ENCODE data around the gene LMBRD2.
"Not testable (repeated sequence)": the region's sequence is repeated elsewhere in the genome, so short reads cannot be mapped to it uniquely, and the experiment has no call there.

The LMBRD2 gene

DNA sequence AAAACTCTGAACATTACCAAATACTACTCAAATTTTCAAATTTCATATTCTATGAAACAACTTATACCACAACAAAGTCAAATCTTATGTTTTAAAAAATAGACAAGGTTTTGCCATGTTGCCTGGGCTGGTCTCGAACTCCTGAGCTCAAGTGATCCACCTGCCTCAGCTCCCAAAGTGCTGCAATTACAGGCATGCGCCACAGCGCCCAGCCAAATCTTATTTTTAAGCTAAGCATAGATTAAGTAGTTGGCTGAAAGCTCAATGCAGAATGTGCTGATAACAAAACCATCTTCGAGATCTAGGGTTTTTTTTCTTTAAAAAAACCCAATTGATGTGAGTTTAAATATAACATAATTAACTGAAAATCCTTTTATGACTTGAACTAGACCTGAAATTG lies 6.4 kb downstream of the LMBRD2 start:
- no peak overlapping the region for H3K4me3 ChIP-seq (ENCODE audit: low read length)
- no peak for DNase-seq (ENCODE audit: low read depth)
- TF ChIP-seq, protein P1, sequence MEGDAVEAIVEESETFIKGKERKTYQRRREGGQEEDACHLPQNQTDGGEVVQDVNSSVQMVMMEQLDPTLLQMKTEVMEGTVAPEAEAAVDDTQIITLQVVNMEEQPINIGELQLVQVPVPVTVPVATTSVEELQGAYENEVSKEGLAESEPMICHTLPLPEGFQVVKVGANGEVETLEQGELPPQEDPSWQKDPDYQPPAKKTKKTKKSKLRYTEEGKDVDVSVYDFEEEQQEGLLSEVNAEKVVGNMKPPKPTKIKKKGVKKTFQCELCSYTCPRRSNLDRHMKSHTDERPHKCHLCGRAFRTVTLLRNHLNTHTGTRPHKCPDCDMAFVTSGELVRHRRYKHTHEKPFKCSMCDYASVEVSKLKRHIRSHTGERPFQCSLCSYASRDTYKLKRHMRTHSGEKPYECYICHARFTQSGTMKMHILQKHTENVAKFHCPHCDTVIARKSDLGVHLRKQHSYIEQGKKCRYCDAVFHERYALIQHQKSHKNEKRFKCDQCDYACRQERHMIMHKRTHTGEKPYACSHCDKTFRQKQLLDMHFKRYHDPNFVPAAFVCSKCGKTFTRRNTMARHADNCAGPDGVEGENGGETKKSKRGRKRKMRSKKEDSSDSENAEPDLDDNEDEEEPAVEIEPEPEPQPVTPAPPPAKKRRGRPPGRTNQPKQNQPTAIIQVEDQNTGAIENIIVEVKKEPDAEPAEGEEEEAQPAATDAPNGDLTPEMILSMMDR (conservative IDR thresholded peaks at IDR 0.05; ENCODE audit: low read depth, low read length), result no peak

DNA sequence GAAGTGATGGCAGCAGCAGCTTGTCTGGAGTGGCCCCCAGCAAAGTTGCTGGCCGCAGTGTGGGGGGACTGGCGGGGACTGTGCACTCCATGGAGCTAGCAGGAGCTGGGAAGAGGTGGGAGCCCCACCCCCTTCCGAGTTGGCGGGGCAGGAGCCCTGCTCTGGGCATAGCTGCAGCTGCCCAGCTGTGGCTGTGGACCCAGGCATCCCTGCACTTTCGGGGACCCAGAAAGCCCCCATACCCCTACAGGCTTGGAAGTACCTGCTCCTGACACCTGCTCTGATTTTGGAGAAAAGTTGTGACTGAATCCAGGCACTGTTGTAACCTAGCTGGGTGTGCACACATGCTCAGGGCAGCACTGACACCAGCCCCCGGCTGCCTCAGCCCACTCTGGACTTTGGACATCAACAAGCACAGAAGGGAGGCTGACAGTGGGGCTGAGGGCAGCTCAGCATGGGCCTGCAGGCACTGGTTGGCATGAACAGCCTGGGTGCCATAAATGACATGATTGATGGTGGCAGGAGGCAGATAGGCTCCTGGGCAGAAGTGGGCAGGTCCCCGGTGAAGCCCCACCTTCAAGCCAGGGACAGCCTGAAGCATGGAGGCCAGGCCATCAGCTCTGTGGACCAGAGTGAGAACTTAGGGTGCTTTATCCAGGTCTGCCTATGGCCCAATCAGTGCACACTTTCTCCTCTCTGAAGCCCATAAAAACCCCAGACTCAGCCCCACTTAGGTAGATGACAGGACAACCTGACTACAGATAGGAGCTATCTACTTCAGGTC lies 12.6 kb downstream of the LMBRD2 start:
- no peak for DNase-seq (ENCODE audit: low read depth)
- TF ChIP-seq, protein P1 (conservative IDR thresholded peaks at IDR 0.05; ENCODE audit: low read depth, low read length), result no peak
- H3K4me3 ChIP-seq (ENCODE audit: low read length), result no peak overlapping the region

DNA sequence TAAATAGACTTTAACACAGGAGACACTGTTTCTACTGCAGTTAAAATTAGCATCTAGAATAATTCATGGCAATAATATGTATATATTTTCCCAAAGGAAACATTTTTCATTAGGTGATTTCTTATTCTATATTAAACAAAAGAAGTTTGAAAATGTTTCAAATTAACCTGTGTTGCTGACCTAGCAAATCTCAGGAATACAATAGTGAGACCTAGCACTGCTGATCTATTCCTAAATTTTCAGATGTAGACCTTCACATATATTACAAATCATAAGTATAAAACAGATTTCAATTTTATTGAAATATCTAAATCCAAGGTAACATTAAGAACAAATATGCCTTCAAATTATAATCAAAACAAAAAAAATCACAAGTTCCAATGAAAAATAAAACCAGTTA lies 15.1 kb downstream of the LMBRD2 start:
- TF ChIP-seq, protein P1 (conservative IDR thresholded peaks at IDR 0.05; ENCODE audit: low read depth, low read length), result no peak
- no peak for DNase-seq (ENCODE audit: low read depth)
- H3K4me3 ChIP-seq (ENCODE audit: low read length), result no peak overlapping the region

DNA sequence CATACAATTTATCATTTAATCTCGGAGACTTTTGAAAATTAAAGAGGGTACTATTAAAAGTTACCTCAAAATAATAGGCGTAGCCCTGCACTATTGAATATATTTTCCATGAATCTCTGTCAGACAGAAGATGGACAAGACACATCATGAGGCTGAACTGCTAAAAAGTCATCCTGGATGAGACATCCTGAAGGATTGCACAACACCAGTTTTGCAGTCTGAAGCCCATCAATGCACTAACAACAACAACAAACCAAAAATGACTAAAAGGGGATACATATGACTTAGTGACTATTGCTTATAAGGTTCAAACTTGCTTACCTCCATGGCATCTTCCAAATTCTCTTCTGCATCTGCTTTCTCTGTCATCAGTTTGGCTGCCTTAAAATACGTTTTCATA lies 15.7 kb downstream of the LMBRD2 start:
- no peak for DNase-seq (ENCODE audit: low read depth)
- TF ChIP-seq, protein P1 (conservative IDR thresholded peaks at IDR 0.05; ENCODE audit: low read depth, low read length), result no peak
- no peak overlapping the region for H3K4me3 ChIP-seq (ENCODE audit: low read length)

DNA sequence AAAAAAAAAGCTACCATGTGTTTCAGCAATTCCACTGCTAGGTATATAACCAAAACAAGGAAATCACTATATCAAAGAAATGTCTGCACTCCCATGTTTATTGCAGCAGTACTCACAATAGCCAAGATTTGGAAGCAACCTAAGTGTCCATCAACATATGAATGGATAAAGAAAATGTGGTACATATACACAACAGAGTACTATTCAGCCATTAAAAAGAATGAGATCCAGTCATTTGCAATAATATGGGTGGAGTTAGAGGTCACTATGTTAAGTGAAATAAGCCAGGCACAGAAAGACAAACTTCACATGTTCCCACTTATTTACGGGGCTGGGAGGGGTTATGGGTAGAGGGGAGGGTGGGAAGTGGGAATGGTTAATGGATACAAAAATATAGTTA lies 18.7 kb downstream of the LMBRD2 start:
- DNase-seq (ENCODE audit: low read depth); H3K4me3 ChIP-seq (ENCODE audit: low read length): not testable (repeated sequence)

DNA sequence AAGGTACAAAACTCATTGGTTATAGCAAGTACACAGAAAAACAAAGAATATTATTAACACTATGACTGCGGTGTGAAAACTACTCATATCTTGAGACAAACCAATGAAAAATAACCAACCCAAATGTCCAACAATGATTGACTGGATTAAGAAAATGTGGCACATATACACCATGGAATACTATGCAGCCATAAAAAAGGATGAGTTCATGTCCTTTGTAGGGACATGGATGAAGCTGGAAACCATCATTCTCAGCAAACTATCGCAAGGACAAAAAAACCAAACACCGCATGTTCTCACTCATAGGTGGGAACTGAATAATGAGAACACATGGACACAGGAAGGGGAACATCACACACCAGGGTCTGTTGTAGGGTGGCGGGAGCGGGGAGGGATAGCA lies 22.0 kb downstream of the LMBRD2 start:
- not testable (repeated sequence) for H3K4me3 ChIP-seq (ENCODE audit: low read length); DNase-seq (ENCODE audit: low read depth)

DNA sequence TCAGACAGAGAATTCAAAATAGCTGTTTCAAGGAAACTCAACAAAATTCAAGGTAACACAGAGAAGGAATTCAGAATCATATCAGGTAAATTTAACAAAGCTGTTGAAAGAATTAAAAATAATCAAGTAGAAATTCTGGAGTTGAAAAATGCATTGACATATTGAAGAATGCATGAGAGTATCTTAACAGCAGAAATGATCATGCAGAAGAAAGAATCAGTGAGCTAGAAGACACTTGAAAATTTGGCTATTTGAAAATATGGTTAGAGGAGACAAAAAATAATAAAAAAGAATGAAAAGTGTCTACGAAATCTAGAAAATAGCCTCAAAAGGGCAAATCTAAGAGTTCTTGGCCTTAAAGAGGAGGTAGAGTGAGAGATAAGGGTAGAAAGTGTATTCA lies 22.9 kb downstream of the LMBRD2 start:
- H3K4me3 ChIP-seq (ENCODE audit: low read length), result no peak overlapping the region
- DNase-seq (ENCODE audit: low read depth), result no peak
- TF ChIP-seq, protein P1 (conservative IDR thresholded peaks at IDR 0.05; ENCODE audit: low read depth, low read length), result no peak

DNA sequence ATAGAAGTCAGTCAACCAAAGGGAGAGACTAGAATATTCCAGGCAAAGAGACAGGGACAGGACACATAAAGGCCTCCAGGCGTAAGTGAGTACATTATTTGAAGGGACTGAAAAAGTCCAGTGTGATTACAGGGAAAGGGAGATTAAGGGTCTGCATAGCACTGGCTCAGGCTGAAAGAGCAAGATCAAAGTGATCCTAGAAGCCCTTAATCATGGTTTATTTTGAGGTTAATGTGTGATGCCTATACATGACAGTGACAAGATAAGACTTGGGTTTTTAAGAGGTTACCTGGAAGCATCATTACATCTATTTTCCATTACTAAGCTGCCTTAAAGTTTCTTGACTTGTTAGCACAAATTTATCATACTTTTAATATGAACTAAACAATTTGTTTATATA lies 25.8 kb downstream of the LMBRD2 start:
- DNase-seq (ENCODE audit: low read depth), result no peak
- H3K4me3 ChIP-seq (ENCODE audit: low read length), result no peak overlapping the region
- TF ChIP-seq, protein P1 (conservative IDR thresholded peaks at IDR 0.05; ENCODE audit: low read depth, low read length), result no peak

All from retinal pigment epithelial cell (primary cell).